ENCODE results near the gene HABP4.

Gene HABP4

GRCh38 chr9:96437454-96437853 is 12.5 kb upstream of the HABP4 start:
- no peak for TF ChIP-seq EZH2phosphoT487 (IDR thresholded peaks at IDR 0.05; ENCODE audit: borderline replicate concordance, low read length)
- TF ChIP-seq CTCF (IDR thresholded peaks at IDR 0.05; ENCODE audit: low read depth, low read length, poor library complexity, severe bottlenecking), result no peak
- no peaks in the 10 kb centered on the region for H3K9me3 ChIP-seq (ENCODE audit: control insufficient read depth, insufficient read depth, low read length)
- H3K36me3 ChIP-seq (ENCODE audit: control insufficient read depth, low read length), result no peaks in the 10 kb centered on the region
- H3K9me2 ChIP-seq (replicated peaks; ENCODE audit: control insufficient read depth, low read length), result no peaks in the 10 kb centered on the region
- no peaks in the 10 kb centered on the region for H3K4me1 ChIP-seq (ENCODE audit: control insufficient read depth, low read length)
- no peaks in the 10 kb centered on the region for H3F3A ChIP-seq (ENCODE audit: control insufficient read depth, insufficient read depth)
- H3K27ac ChIP-seq (ENCODE audit: low read depth, low read length), result no peak overlapping the region
- H3K4me3 ChIP-seq (ENCODE audit: low read length), result no peak overlapping the region
- H3K79me2 ChIP-seq (ENCODE audit: control insufficient read depth, low read length), result no peaks in the 10 kb centered on the region
- H4K20me1 ChIP-seq (ENCODE audit: control insufficient read depth, insufficient read depth, low read depth, low read length), result no peaks in the 10 kb centered on the region
- H3K4me2 ChIP-seq (ENCODE audit: low read length), result no peak overlapping the region
- peaks cover 3% of the 10 kb centered on the region; the same call in 1 of the 2 replicates for H3K27me3 ChIP-seq (ENCODE audit: control insufficient read depth, low read length)

- Histone ChIP-seq H3K36me3 (ENCODE audit: control insufficient read depth, low read length) (no peaks in the 10 kb centered on the region), H4K20me1 (ENCODE audit: control insufficient read depth, insufficient read depth, low read depth, low read length) (no peaks in the 10 kb centered on the region), H3F3A (ENCODE audit: control insufficient read depth, insufficient read depth) (no peaks in the 10 kb centered on the region), H3K4me3 (ENCODE audit: low read length) (no peak overlapping the region), H3K27me3 (ENCODE audit: control insufficient read depth, low read length) (peaks cover 5% of the 10 kb centered on the region; the same call in 1 of the 2 replicates), H3K27ac (ENCODE audit: low read depth, low read length) (no peak overlapping the region), H3K4me1 (ENCODE audit: control insufficient read depth, low read length) (no peaks in the 10 kb centered on the region), H3K79me2 (ENCODE audit: control insufficient read depth, low read length) (no peaks in the 10 kb centered on the region), H3K9me3 (ENCODE audit: control insufficient read depth, insufficient read depth, low read length) (no peaks in the 10 kb centered on the region), H3K9me2 (replicated peaks; ENCODE audit: control insufficient read depth, low read length) (no peaks in the 10 kb centered on the region), H3K4me2 (ENCODE audit: low read length) (no peak overlapping the region)
- no peak for TF ChIP-seq CTCF (IDR thresholded peaks at IDR 0.05; ENCODE audit: low read depth, low read length, poor library complexity, severe bottlenecking)
- no peak for TF ChIP-seq EZH2phosphoT487 (IDR thresholded peaks at IDR 0.05; ENCODE audit: borderline replicate concordance, low read length)
Observed at GRCh38 chr9:96440671-96441199, 9.2 kb upstream of the HABP4 start.

- no peak for TF ChIP-seq EZH2phosphoT487 (IDR thresholded peaks at IDR 0.05; ENCODE audit: borderline replicate concordance, low read length)
- TF ChIP-seq CTCF (IDR thresholded peaks at IDR 0.05; ENCODE audit: low read depth, low read length, poor library complexity, severe bottlenecking), result peak; percentile 73
- no peaks in the 10 kb centered on the region for H3K9me2 ChIP-seq (replicated peaks; ENCODE audit: control insufficient read depth, low read length)
- H3K27ac ChIP-seq (ENCODE audit: low read depth, low read length), result no peak overlapping the region
- no peaks in the 10 kb centered on the region for H3K4me1 ChIP-seq (ENCODE audit: control insufficient read depth, low read length)
- H3K9me3 ChIP-seq (ENCODE audit: control insufficient read depth, insufficient read depth, low read length), result no peaks in the 10 kb centered on the region
- peaks cover 5% of the 10 kb centered on the region; the same call in 1 of the 2 replicates for H3K27me3 ChIP-seq (ENCODE audit: control insufficient read depth, low read length)
- H4K20me1 ChIP-seq (ENCODE audit: control insufficient read depth, insufficient read depth, low read depth, low read length), result no peaks in the 10 kb centered on the region
- no peak overlapping the region for H3K4me3 ChIP-seq (ENCODE audit: low read length)
- no peaks in the 10 kb centered on the region for H3F3A ChIP-seq (ENCODE audit: control insufficient read depth, insufficient read depth)
- no peaks in the 10 kb centered on the region for H3K36me3 ChIP-seq (ENCODE audit: control insufficient read depth, low read length)
- no peaks in the 10 kb centered on the region for H3K79me2 ChIP-seq (ENCODE audit: control insufficient read depth, low read length)
- H3K4me2 ChIP-seq (ENCODE audit: low read length), result no peak overlapping the region
Observed at GRCh38 chr9:96441798-96442445, 8.0 kb upstream of the HABP4 start.
